Thyroid gland (tissue), 4 donors: Measurements from ENCODE around the gene FRYL. TPM values are rescaled to one million over a fixed set of nuclear protein-coding genes. Genes with fewer than 3 reads are reported as not detected.

Experiments
- DNase-seq, 2 donors: peaks; one replicate each; pipeline ENCODE4 v3.0.0-alpha.2; 2019
- H3K27ac ChIP-seq, 3 donors: fragments of 200-600 bp; sonication (generic); 1 replicate in 2 of 3; 2 replicates in 1 of 3; pipeline ENCODE4 v1.5.1; 2016 to 2019; ENCODE audit warnings: mild to moderate bottlenecking in 1 of 3, moderate library complexity in 1 of 3
- H3K27me3 ChIP-seq: fragments of 200-600 bp; sonication (generic); one replicate; pipeline ENCODE4 v1.5.1; 2019
- H3K36me3 ChIP-seq, 2 donors: fragments of 200-600 bp; sonication (generic); one replicate each; pipeline ENCODE4 v1.5.1; 2016 to 2019
- H3K4me1 ChIP-seq, 2 donors: fragments of 200-600 bp; sonication (generic); one replicate each; pipeline ENCODE4 v1.5.1; 2017 to 2019
- H3K4me3 ChIP-seq, 3 donors: fragments of 200-600 bp; sonication (generic); replicated peaks in 1 of 3; 1 replicate in 2 of 3; 2 replicates in 1 of 3; pipeline ENCODE4 v1.5.1; 2016; ENCODE audit warnings: mild to moderate bottlenecking in 1 of 3
- H3K9me3 ChIP-seq: fragments of 200-600 bp; sonication (generic); one replicate; pipeline ENCODE4 v1.5.1; 2017
- CTCF ChIP-seq, 6 experiments: fragments of 200-600 bp in 3 of 6; fragments of 450-650 bp in 3 of 6; sonication (generic) in 3 of 6; IDR thresholded peaks; one replicate each; pipeline ENCODE4 v1.5.1; 2016 to 2019; ENCODE audit warnings: antibody characterized with exemption in 6 of 6, mild to moderate bottlenecking in 2 of 6, inconsistent platforms in 1 of 6, moderate library complexity in 1 of 6
- POLR2A ChIP-seq, 2 donors: fragments of 450-650 bp; IDR thresholded peaks; one replicate each; pipeline ENCODE4 v1.6.1; 2017; ENCODE audit warnings: antibody characterized with exemption in 2 of 2, mild to moderate bottlenecking in 2 of 2, moderate library complexity in 1 of 2
- WGBS, 2 donors: methylation state at CpG; one replicate each; pipeline ENCODE4 v1.1.5; 2017; 5-methylcytosine and 5-hydroxymethylcytosine counted together
- intact Hi-C: fragments of 100-400 bp; cut with DNase I; formaldehyde crosslinking; loops from one replicate; pipeline ENCODE4 v1.15.1; 2023
- total RNA-seq, 4 donors: library from RNA; depleted of rRNA; stranded (reverse); fragments of >200 nt; gene quantifications; one replicate each; pipeline ENCODE4 v1.2.3, GENCODE V29; 2016

Gene FRYL
- total RNA-seq, 4 donors from 2014 or later = 48.7 to 90.4 (median 67.8) TPM

DNA sequence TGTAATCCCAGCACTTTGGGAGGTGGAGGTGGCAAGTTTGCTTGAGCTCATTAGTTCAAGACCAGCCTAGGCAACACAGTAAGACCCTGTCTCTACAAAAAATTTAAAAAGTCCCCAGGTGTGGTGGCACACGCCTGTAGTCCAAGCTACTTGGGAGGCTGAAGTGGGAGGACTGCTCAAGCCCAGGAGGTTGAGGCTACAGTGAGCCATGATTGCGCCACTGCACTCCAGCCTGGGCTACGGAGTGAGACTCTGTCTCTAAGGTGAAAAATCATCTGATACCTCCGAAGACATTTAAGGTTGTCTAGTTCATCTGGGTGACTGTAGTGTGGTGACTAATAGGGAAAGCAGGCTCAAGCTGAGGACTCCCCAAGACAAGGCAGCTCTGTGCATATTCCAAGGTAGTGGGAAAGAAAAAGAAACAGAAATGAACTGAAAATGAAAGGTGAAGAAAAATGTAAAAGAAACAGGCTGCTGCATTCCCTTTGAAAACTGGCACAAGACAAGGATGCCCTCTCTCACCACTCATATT is 23.3 kb downstream of the FRYL start:
- H3K27me3 ChIP-seq = no peaks in the 10 kb centered on the region
- H3K4me3 ChIP-seq = no peak overlapping the region
- TF ChIP-seq CTCF (IDR thresholded peaks at IDR 0.05) (no peak), POLR2A (IDR thresholded peaks at IDR 0.05) (no peak)
- H3K36me3 ChIP-seq = no peaks in the 10 kb centered on the region
- 82 to 97% methylated on average over 4 of the region's 4 CpGs for WGBS, 2 donors
- intact Hi-C loops = no loop called here
- no peak overlapping the region for H3K27ac ChIP-seq
- no peak for DNase-seq
- no peaks in the 10 kb centered on the region for H3K4me1 ChIP-seq
- no peaks in the 10 kb centered on the region for H3K9me3 ChIP-seq

- Histone ChIP-seq H3K9me3 (no peaks in the 10 kb centered on the region), H3K4me1 (peaks cover 0 to 7% of the 10 kb centered on the region in 2 donors), H3K4me3 (no peak overlapping the region), H3K27ac (no peak overlapping the region), H3K27me3 (no peaks in the 10 kb centered on the region), H3K36me3 (no peaks in the 10 kb centered on the region)
- no peak for DNase-seq
- intact Hi-C loops = no loop called here
- TF ChIP-seq CTCF (IDR thresholded peaks at IDR 0.05) (no peak), POLR2A (IDR thresholded peaks at IDR 0.05) (no peak)
- 67 to 73% methylated on average over 1 of the region's 1 CpG for WGBS, 2 donors
Measured at GRCh38 chr4:48755281-48755680, 24.8 kb downstream of the FRYL start.

DNA sequence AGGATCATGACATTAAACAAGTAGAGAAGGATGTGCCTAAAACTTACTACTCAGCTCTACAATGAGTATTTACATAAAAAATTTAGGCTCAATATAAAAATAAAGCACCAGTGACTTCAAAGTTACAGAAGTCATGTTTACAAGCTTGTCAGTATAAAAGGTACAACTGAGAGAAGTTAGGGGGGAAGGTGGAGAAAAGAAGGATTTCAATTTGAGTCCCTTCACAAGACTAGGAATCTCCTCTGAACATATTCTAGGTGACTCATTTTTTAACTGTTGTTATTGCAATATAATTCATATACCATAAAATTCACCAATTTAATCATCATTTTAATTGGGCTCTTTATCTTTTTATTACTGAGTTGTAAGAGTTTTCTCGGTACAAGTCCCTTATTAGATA is 26.9 kb downstream of the FRYL start:
- 95 to 100% methylated on average over 1 of the region's 1 CpG for WGBS, 2 donors
- Histone ChIP-seq H3K27me3 (no peaks in the 10 kb centered on the region), H3K27ac (no peak overlapping the region), H3K9me3 (no peaks in the 10 kb centered on the region), H3K4me1 (peaks cover 0 to 7% of the 10 kb centered on the region in 2 donors), H3K36me3 (no peaks in the 10 kb centered on the region), H3K4me3 (no peak overlapping the region)
- TF ChIP-seq CTCF (IDR thresholded peaks at IDR 0.05) (no peak), POLR2A (IDR thresholded peaks at IDR 0.05) (no peak)
- no peak for DNase-seq
- intact Hi-C loops = no loop called here

DNA sequence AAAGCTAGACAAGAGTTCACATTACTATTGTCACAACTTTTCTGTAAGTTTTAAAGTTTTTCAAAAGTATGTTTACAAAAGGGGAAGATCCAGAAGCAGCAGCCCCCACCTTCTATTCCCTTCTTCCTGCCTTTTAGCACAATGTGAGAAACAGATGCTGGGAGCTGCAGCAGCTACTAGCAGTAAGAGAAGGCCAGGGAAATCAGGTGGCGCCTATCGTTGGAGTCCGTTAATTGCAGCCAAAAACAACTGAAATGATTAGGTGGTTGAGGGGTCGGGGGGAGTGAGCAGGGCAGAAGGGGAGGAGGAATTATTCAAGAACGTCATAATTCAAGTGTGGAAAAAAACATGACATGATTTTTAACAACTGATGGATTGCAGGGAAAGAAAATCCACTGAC is 27.4 kb downstream of the FRYL start:
- Histone ChIP-seq H3K4me1 (peaks cover 0 to 7% of the 10 kb centered on the region in 2 donors), H3K27me3 (no peaks in the 10 kb centered on the region), H3K36me3 (no peaks in the 10 kb centered on the region), H3K4me3 (no peak overlapping the region), H3K9me3 (no peaks in the 10 kb centered on the region), H3K27ac (no peak overlapping the region)
- TF ChIP-seq CTCF (IDR thresholded peaks at IDR 0.05) = no peak
- no peak for TF ChIP-seq POLR2A (IDR thresholded peaks at IDR 0.05)
- WGBS, 2 donors = 57 to 60% methylated on average over 5 of the region's 5 CpGs
- no peak for DNase-seq
- intact Hi-C loops = no loop called here

- DNase-seq = no peak
- Histone ChIP-seq H3K9me3 (no peaks in the 10 kb centered on the region), H3K4me3 (no peak overlapping the region), H3K4me1 (peaks cover 0 to 7% of the 10 kb centered on the region in 2 donors), H3K27me3 (no peaks in the 10 kb centered on the region), H3K27ac (no peak overlapping the region), H3K36me3 (no peaks in the 10 kb centered on the region)
- WGBS, 2 donors = 81 to 86% methylated on average over 2 of the region's 2 CpGs
- TF ChIP-seq CTCF (IDR thresholded peaks at IDR 0.05) (no peak), POLR2A (IDR thresholded peaks at IDR 0.05) (no peak)
- intact Hi-C loops = no loop called here
Measured at GRCh38 chr4:48752246-48752645, 27.8 kb downstream of the FRYL start.
